Measurements from ENCODE around the gene GRIN3A.

Gene GRIN3A

GRCh38 chr9:101579711-101580545 lies 158.5 kb downstream of the GRIN3A start:
- WGBS, 2 donors (ENCODE audit: extremely low coverage in 2 of 2, insufficient read length in 2 of 2, insufficient replicate concordance in 1 of 2), result no CpG with 5 or more reads among the region's 6 CpGs
- H3K4me3 ChIP-seq (ENCODE audit: low read length in 2 of 2), result no peak overlapping the region
- H3K36me3 ChIP-seq (replicated peaks in 1 of 2; ENCODE audit: control insufficient read depth in 2 of 2, insufficient read depth in 2 of 2, low read length in 2 of 2), result no peaks in the 10 kb centered on the region

GRCh38 chr9:101578378-101578777 lies 160.1 kb downstream of the GRIN3A start:
- no peak for DNase-seq (ENCODE audit: low spot score)
- no CpG with 5 or more reads among the region's 3 CpGs for whole genome bisulfite sequencing, 2 donors (ENCODE audit: extremely low coverage in 2 of 2, insufficient read length in 2 of 2, insufficient replicate concordance in 1 of 2)

More at GRCh38 chr9:101579711-101580545, 158.5 kb downstream of the GRIN3A start:
- H2BK5ac ChIP-seq (ENCODE audit: low read length), result no peak overlapping the region
- no peak overlapping the region for H3K9ac ChIP-seq (ENCODE audit: low read depth, low read length, poor library complexity)
- H2AK5ac ChIP-seq (ENCODE audit: low read depth, low read length), result no peak overlapping the region
- H3K4me1 ChIP-seq (ENCODE audit: control insufficient read depth in 2 of 2, insufficient read depth in 1 of 2, low read depth in 1 of 2, low read length in 2 of 2), result peaks cover 2 to 4% of the 10 kb centered on the region in 2 donors
- H4K91ac ChIP-seq (ENCODE audit: low read depth, low read length, poor library complexity), result no peak overlapping the region
- no peak overlapping the region for H2BK12ac ChIP-seq (ENCODE audit: low read length)
- H3K18ac ChIP-seq (ENCODE audit: low read length), result no peak overlapping the region
- H3K27me3 ChIP-seq (ENCODE audit: control insufficient read depth in 3 of 3, insufficient read depth in 3 of 3, low read depth in 1 of 3, low read length in 3 of 3), result peaks cover 0 to 3% (median 0%) of the 10 kb centered on the region in 3 experiments
- no peak overlapping the region for H2BK120ac ChIP-seq (ENCODE audit: low read depth, low read length)
- DNase-seq (ENCODE audit: low spot score), result no peak
- no peaks in the 10 kb centered on the region for H3K79me1 ChIP-seq (ENCODE audit: low read depth, low read length)
- H3K9me3 ChIP-seq (replicated peaks in 1 of 2; ENCODE audit: control insufficient read depth in 2 of 2, insufficient read depth in 1 of 2, low read depth in 1 of 2, low read length in 2 of 2), result no peaks in the 10 kb centered on the region
- no peak overlapping the region for H3K4me2 ChIP-seq (ENCODE audit: insufficient read depth, low read length, poor library complexity, severe bottlenecking)
- H3K23ac ChIP-seq (ENCODE audit: low read depth, low read length, poor library complexity), result no peak overlapping the region
- no peak overlapping the region for H3K4ac ChIP-seq (ENCODE audit: low read length)
- H4K8ac ChIP-seq (ENCODE audit: low read depth, low read length), result no peak overlapping the region
- H3K27ac ChIP-seq (replicated peaks; ENCODE audit: low read length), result no peak overlapping the region
- no peak overlapping the region for H2AFZ ChIP-seq (ENCODE audit: low read length)
- H3K14ac ChIP-seq (ENCODE audit: low read length), result no peak overlapping the region
- no peak overlapping the region for H2BK15ac ChIP-seq (ENCODE audit: low read length)

GRCh38 chr9:101574731-101575333 lies 163.6 kb downstream of the GRIN3A start:
- Histone ChIP-seq H2BK12ac (ENCODE audit: low read length) (no peak overlapping the region), H2BK15ac (ENCODE audit: low read length) (no peak overlapping the region), H3K27ac (replicated peaks; ENCODE audit: low read length) (no peak overlapping the region), H3K23ac (ENCODE audit: low read depth, low read length, poor library complexity) (no peak overlapping the region), H3K36me3 (replicated peaks in 1 of 2; ENCODE audit: control insufficient read depth in 2 of 2, insufficient read depth in 2 of 2, low read length in 2 of 2) (peaks cover 0 to 6% of the 10 kb centered on the region in 2 donors), H3K4me3 (ENCODE audit: low read length in 2 of 2) (no peak overlapping the region), H2AFZ (ENCODE audit: low read length) (no peak overlapping the region), H2BK120ac (ENCODE audit: low read depth, low read length) (no peak overlapping the region), H3K27me3 (ENCODE audit: control insufficient read depth in 3 of 3, insufficient read depth in 3 of 3, low read depth in 1 of 3, low read length in 3 of 3) (no peaks in the 10 kb centered on the region), H3K18ac (ENCODE audit: low read length) (no peak overlapping the region), H4K91ac (ENCODE audit: low read depth, low read length, poor library complexity) (no peak overlapping the region), H3K9me3 (replicated peaks in 1 of 2; ENCODE audit: control insufficient read depth in 2 of 2, insufficient read depth in 1 of 2, low read depth in 1 of 2, low read length in 2 of 2) (no peaks in the 10 kb centered on the region), H3K79me1 (ENCODE audit: low read depth, low read length) (no peaks in the 10 kb centered on the region), H3K9ac (ENCODE audit: low read depth, low read length, poor library complexity) (no peak overlapping the region), H4K8ac (ENCODE audit: low read depth, low read length) (no peak overlapping the region), H3K4me1 (ENCODE audit: control insufficient read depth in 2 of 2, insufficient read depth in 1 of 2, low read depth in 1 of 2, low read length in 2 of 2) (peaks cover 4 to 9% of the 10 kb centered on the region in 2 donors), H3K4me2 (ENCODE audit: insufficient read depth, low read length, poor library complexity, severe bottlenecking) (no peak overlapping the region), H2AK5ac (ENCODE audit: low read depth, low read length) (no peak overlapping the region), H3K14ac (ENCODE audit: low read length) (no peak overlapping the region), H3K4ac (ENCODE audit: low read length) (no peak overlapping the region), H2BK5ac (ENCODE audit: low read length) (no peak overlapping the region)
- no peak for DNase-seq (ENCODE audit: low spot score)

More at GRCh38 chr9:101578378-101578777, 160.1 kb downstream of the GRIN3A start:
- Histone ChIP-seq H2BK12ac (ENCODE audit: low read length) (no peak overlapping the region), H3K4me3 (ENCODE audit: low read length in 2 of 2) (no peak overlapping the region), H2AFZ (ENCODE audit: low read length) (no peak overlapping the region), H4K91ac (ENCODE audit: low read depth, low read length, poor library complexity) (no peak overlapping the region), H4K8ac (ENCODE audit: low read depth, low read length) (no peak overlapping the region), H3K14ac (ENCODE audit: low read length) (no peak overlapping the region), H3K79me1 (ENCODE audit: low read depth, low read length) (no peaks in the 10 kb centered on the region), H3K36me3 (replicated peaks in 1 of 2; ENCODE audit: control insufficient read depth in 2 of 2, insufficient read depth in 2 of 2, low read length in 2 of 2) (no peaks in the 10 kb centered on the region), H3K9me3 (replicated peaks in 1 of 2; ENCODE audit: control insufficient read depth in 2 of 2, insufficient read depth in 1 of 2, low read depth in 1 of 2, low read length in 2 of 2) (no peaks in the 10 kb centered on the region), H2BK5ac (ENCODE audit: low read length) (no peak overlapping the region), H3K27me3 (ENCODE audit: control insufficient read depth in 3 of 3, insufficient read depth in 3 of 3, low read depth in 1 of 3, low read length in 3 of 3) (no peaks in the 10 kb centered on the region), H3K4ac (ENCODE audit: low read length) (no peak overlapping the region), H3K9ac (ENCODE audit: low read depth, low read length, poor library complexity) (no peak overlapping the region), H3K27ac (replicated peaks; ENCODE audit: low read length) (no peak overlapping the region), H3K18ac (ENCODE audit: low read length) (no peak overlapping the region), H3K23ac (ENCODE audit: low read depth, low read length, poor library complexity) (no peak overlapping the region), H2BK120ac (ENCODE audit: low read depth, low read length) (no peak overlapping the region), H3K4me2 (ENCODE audit: insufficient read depth, low read length, poor library complexity, severe bottlenecking) (no peak overlapping the region), H3K4me1 (ENCODE audit: control insufficient read depth in 2 of 2, insufficient read depth in 1 of 2, low read depth in 1 of 2, low read length in 2 of 2) (peaks cover 2 to 4% of the 10 kb centered on the region in 2 donors), H2AK5ac (ENCODE audit: low read depth, low read length) (no peak overlapping the region), H2BK15ac (ENCODE audit: low read length) (no peak overlapping the region)

- no peak for DNase-seq (ENCODE audit: low spot score)
- no peak overlapping the region for H4K91ac ChIP-seq (ENCODE audit: low read depth, low read length, poor library complexity)
- peaks cover 1 to 5% of the 10 kb centered on the region in 2 donors for H3K4me1 ChIP-seq (ENCODE audit: control insufficient read depth in 2 of 2, insufficient read depth in 1 of 2, low read depth in 1 of 2, low read length in 2 of 2)
- H3K36me3 ChIP-seq (replicated peaks in 1 of 2; ENCODE audit: control insufficient read depth in 2 of 2, insufficient read depth in 2 of 2, low read length in 2 of 2), result peaks cover 2 to 24% of the 10 kb centered on the region in 2 donors
- no peak overlapping the region for H2BK12ac ChIP-seq (ENCODE audit: low read length)
- H3K79me1 ChIP-seq (ENCODE audit: low read depth, low read length), result no peaks in the 10 kb centered on the region
- no peak overlapping the region for H2AK5ac ChIP-seq (ENCODE audit: low read depth, low read length)
- no peak overlapping the region for H3K23ac ChIP-seq (ENCODE audit: low read depth, low read length, poor library complexity)
- no peaks in the 10 kb centered on the region for H3K9me3 ChIP-seq (replicated peaks in 1 of 2; ENCODE audit: control insufficient read depth in 2 of 2, insufficient read depth in 1 of 2, low read depth in 1 of 2, low read length in 2 of 2)
- no CpG with 5 or more reads among the region's 2 CpGs for WGBS, 2 donors (ENCODE audit: extremely low coverage in 2 of 2, insufficient read length in 2 of 2, insufficient replicate concordance in 1 of 2)
- H3K14ac ChIP-seq (ENCODE audit: low read length), result no peak overlapping the region
- H3K27ac ChIP-seq (replicated peaks; ENCODE audit: low read length), result no peak overlapping the region
- no peak overlapping the region for H3K4me3 ChIP-seq (ENCODE audit: low read length in 2 of 2)
- no peak overlapping the region for H4K8ac ChIP-seq (ENCODE audit: low read depth, low read length)
- no peak overlapping the region for H3K9ac ChIP-seq (ENCODE audit: low read depth, low read length, poor library complexity)
- H2BK15ac ChIP-seq (ENCODE audit: low read length), result no peak overlapping the region
- no peak overlapping the region for H2BK120ac ChIP-seq (ENCODE audit: low read depth, low read length)
- H3K18ac ChIP-seq (ENCODE audit: low read length), result no peak overlapping the region
- no peak overlapping the region for H2BK5ac ChIP-seq (ENCODE audit: low read length)
- no peak overlapping the region for H2AFZ ChIP-seq (ENCODE audit: low read length)
- no peaks in the 10 kb centered on the region for H3K27me3 ChIP-seq (ENCODE audit: control insufficient read depth in 3 of 3, insufficient read depth in 3 of 3, low read depth in 1 of 3, low read length in 3 of 3)
- no peak overlapping the region for H3K4me2 ChIP-seq (ENCODE audit: insufficient read depth, low read length, poor library complexity, severe bottlenecking)
- H3K4ac ChIP-seq (ENCODE audit: low read length), result no peak overlapping the region
Measured at GRCh38 chr9:101572316-101572715, 166.1 kb downstream of the GRIN3A start.

All from neuronal stem cell (in vitro differentiated cells).